ENCODE measurements around the gene DIDO1. TPM values are rescaled to one million over a fixed set of nuclear protein-coding genes. Genes with fewer than 3 reads are reported as not detected.

DIDO1 gene
- total RNA-seq, 1 donor from 2014 or later = 58.1 TPM

GRCh38 chr20:62843656-62844055 lies 82.6 kb downstream of the DIDO1 start:
- no peaks in the 10 kb centered on the region for H3K9me3 Mint-ChIP-seq
- no peak for TF ChIP-seq CTCF (conservative IDR thresholded peaks at IDR 0.05)
- no peak for DNase-seq (ENCODE audit: extremely low spot score, unreplicated experiment)
- no peaks in the 10 kb centered on the region for H3K27me3 Mint-ChIP-seq
- H3K27ac Mint-ChIP-seq = no peak overlapping the region
- no peak overlapping the region for H3K4me3 Mint-ChIP-seq
- peaks cover 4% of the 10 kb centered on the region for H3K36me3 Mint-ChIP-seq
- peaks cover 17% of the 10 kb centered on the region for H3K4me1 Mint-ChIP-seq (ENCODE audit: unreplicated experiment)

GRCh38 chr20:62841705-62842212 lies 84.5 kb downstream of the DIDO1 start:
- no peaks in the 10 kb centered on the region for H3K9me3 Mint-ChIP-seq
- H3K4me3 Mint-ChIP-seq = no peak overlapping the region
- H3K36me3 Mint-ChIP-seq = peaks cover 4% of the 10 kb centered on the region
- H3K27ac Mint-ChIP-seq = no peak overlapping the region
- peaks cover 17% of the 10 kb centered on the region for H3K4me1 Mint-ChIP-seq (ENCODE audit: unreplicated experiment)
- DNase-seq (ENCODE audit: extremely low spot score, unreplicated experiment) = no peak
- no peaks in the 10 kb centered on the region for H3K27me3 Mint-ChIP-seq
- TF ChIP-seq CTCF (conservative IDR thresholded peaks at IDR 0.05) = no peak

GRCh38 chr20:62840244-62841197 lies 85.8 kb downstream of the DIDO1 start:
- Mint-ChIP-seq H3K27ac (no peak overlapping the region), H3K4me1 (ENCODE audit: unreplicated experiment) (peaks cover 11% of the 10 kb centered on the region), H3K9me3 (no peaks in the 10 kb centered on the region), H3K4me3 (no peak overlapping the region), H3K36me3 (peaks cover 4% of the 10 kb centered on the region), H3K27me3 (no peaks in the 10 kb centered on the region)
- no peak for TF ChIP-seq CTCF (conservative IDR thresholded peaks at IDR 0.05)
- no peak for DNase-seq (ENCODE audit: extremely low spot score, unreplicated experiment)

GRCh38 chr20:62839816-62840215 lies 86.5 kb downstream of the DIDO1 start:
- TF ChIP-seq CTCF (conservative IDR thresholded peaks at IDR 0.05) = no peak
- no peak overlapping the region for H3K4me3 Mint-ChIP-seq
- H3K9me3 Mint-ChIP-seq = no peaks in the 10 kb centered on the region
- peaks cover 17% of the 10 kb centered on the region for H3K4me1 Mint-ChIP-seq (ENCODE audit: unreplicated experiment)
- H3K36me3 Mint-ChIP-seq = peaks cover 4% of the 10 kb centered on the region
- H3K27ac Mint-ChIP-seq = no peak overlapping the region
- no peak for DNase-seq (ENCODE audit: extremely low spot score, unreplicated experiment)
- no peaks in the 10 kb centered on the region for H3K27me3 Mint-ChIP-seq

GRCh38 chr20:62839261-62839660 lies 87.0 kb downstream of the DIDO1 start:
- no peak overlapping the region for H3K27ac Mint-ChIP-seq
- H3K4me3 Mint-ChIP-seq = no peak overlapping the region
- H3K36me3 Mint-ChIP-seq = peaks cover 4% of the 10 kb centered on the region
- H3K27me3 Mint-ChIP-seq = no peaks in the 10 kb centered on the region
- no peaks in the 10 kb centered on the region for H3K9me3 Mint-ChIP-seq
- no peak for TF ChIP-seq CTCF (conservative IDR thresholded peaks at IDR 0.05)
- DNase-seq (ENCODE audit: extremely low spot score, unreplicated experiment) = no peak
- H3K4me1 Mint-ChIP-seq (ENCODE audit: unreplicated experiment) = peaks cover 17% of the 10 kb centered on the region

All from type B pancreatic cell (in vitro differentiated cells).